GM18505 (cell line): ENCODE results near the gene STK32B.
"Not testable (repeated sequence)": the region's sequence is repeated elsewhere in the genome, so short reads cannot be mapped to it uniquely, and the experiment has no call there.

Source experiments
- ATAC-seq: cut with Tn5 transposase; IDR thresholded peaks from one replicate; pipeline ENCODE4 v1.9.1; 2021; ENCODE audit not compliant: unreplicated experiment
- POLR2A ChIP-seq: IDR thresholded peaks from 4 replicates; pipeline ENCODE4 v1.6.1; 2011; ENCODE audit warnings: borderline replicate concordance; ENCODE audit not compliant: insufficient read depth, insufficient read length; ENCODE audit errors: extremely low read depth

Gene STK32B

GRCh38 chr4:5422195-5422594, 370.9 kb downstream of the STK32B start:
- TF ChIP-seq POLR2A = no peak
- ATAC-seq = no peak

GRCh38 chr4:5423670-5424069, 372.4 kb downstream of the STK32B start:
- ATAC-seq = no peak
- no peak for TF ChIP-seq POLR2A

- ATAC-seq = no peak
- no peak for TF ChIP-seq POLR2A
These were observed 372.9 kb downstream of the STK32B start for GRCh38 chr4:5424211-5424610.

GRCh38 chr4:5424901-5425300, 373.6 kb downstream of the STK32B start:
- ATAC-seq = no peak
- no peak for TF ChIP-seq POLR2A

GRCh38 chr4:5429747-5430146, 378.5 kb downstream of the STK32B start:
- ATAC-seq = no peak
- TF ChIP-seq POLR2A = no peak

- TF ChIP-seq POLR2A = no peak
- ATAC-seq = no peak
These were observed 381.9 kb downstream of the STK32B start for GRCh38 chr4:5433196-5433595.

GRCh38 chr4:5435201-5435600, 383.9 kb downstream of the STK32B start:
- no peak for TF ChIP-seq POLR2A
- no peak for ATAC-seq

- no peak for ATAC-seq
- no peak for TF ChIP-seq POLR2A
These were observed 384.5 kb downstream of the STK32B start for GRCh38 chr4:5435823-5436222.

GRCh38 chr4:5443976-5444802, 392.9 kb downstream of the STK32B start:
- ATAC-seq = not testable (repeated sequence)

- no peak for TF ChIP-seq POLR2A
- no peak for ATAC-seq
These were observed 393.7 kb downstream of the STK32B start for GRCh38 chr4:5444918-5445517.

- ATAC-seq = no peak
- TF ChIP-seq POLR2A = no peak
These were observed 395.4 kb downstream of the STK32B start for GRCh38 chr4:5446595-5447226.

- TF ChIP-seq POLR2A = no peak
- no peak for ATAC-seq
These were observed 396.5 kb downstream of the STK32B start for GRCh38 chr4:5447755-5448154.

- TF ChIP-seq POLR2A = no peak
- no peak for ATAC-seq
These were observed 396.9 kb downstream of the STK32B start for GRCh38 chr4:5448221-5448620.

GRCh38 chr4:5451243-5451642, 400.0 kb downstream of the STK32B start:
- no peak for TF ChIP-seq POLR2A
- no peak for ATAC-seq
